Measurements from ENCODE around the gene LCORL.

The LCORL gene

GRCh38 chr4:17995165-17995564 is 26.4 kb downstream of the LCORL start:
- Histone ChIP-seq H3K4me3 (ENCODE audit: low read depth, low read length) (no peak overlapping the region), H4K8ac (ENCODE audit: low read depth, low read length) (no peak overlapping the region), H4K91ac (ENCODE audit: low read depth, low read length) (no peak overlapping the region), H3K79me1 (ENCODE audit: low read length) (no peaks in the 10 kb centered on the region), H3K36me3 (ENCODE audit: control insufficient read depth in 1 of 2, insufficient read depth in 2 of 2, low read length in 2 of 2) (no peaks in the 10 kb centered on the region), H3K27me3 (ENCODE audit: insufficient read depth, low read length) (no peaks in the 10 kb centered on the region), H3K27ac (ENCODE audit: low read depth, low read length) (no peak overlapping the region), H3K4ac (ENCODE audit: low read depth, low read length) (no peak overlapping the region), H3K79me2 (ENCODE audit: control insufficient read depth, insufficient read depth, low read length, poor library complexity) (no peaks in the 10 kb centered on the region), H3K14ac (ENCODE audit: low read length) (no peak overlapping the region), H2BK5ac (ENCODE audit: low read depth, low read length, poor library complexity) (no peak overlapping the region), H3K9ac (ENCODE audit: low read length) (no peak overlapping the region), H3K9me3 (ENCODE audit: insufficient read depth, low read depth, low read length) (no peaks in the 10 kb centered on the region), H2BK120ac (ENCODE audit: insufficient read depth, low read length, poor library complexity) (no peak overlapping the region), H3K23ac (ENCODE audit: low read length) (no peak overlapping the region), H2AFZ (ENCODE audit: insufficient read depth, low read length, poor library complexity) (no peak overlapping the region), H3K4me1 (ENCODE audit: control insufficient read depth in 1 of 2, insufficient read depth in 2 of 2, low read length in 2 of 2) (no peaks in the 10 kb centered on the region), H2BK12ac (ENCODE audit: low read length) (no peak overlapping the region), H3K18ac (ENCODE audit: low read length) (no peak overlapping the region), H3K4me2 (ENCODE audit: low read length) (no peak overlapping the region), H2AK5ac (ENCODE audit: low read length) (no peak overlapping the region), H4K12ac (ENCODE audit: low read depth, low read length) (no peak overlapping the region)
- WGBS (ENCODE audit: extremely low coverage, insufficient coverage, insufficient read length): no CpG with 5 or more reads among the region's 2 CpGs
- DNase-seq: no peak

- Histone ChIP-seq H3K4me3 (ENCODE audit: low read depth, low read length) (no peak overlapping the region), H3K36me3 (ENCODE audit: control insufficient read depth in 1 of 2, insufficient read depth in 2 of 2, low read length in 2 of 2) (peaks cover 0 to 2% of the 10 kb centered on the region in 2 experiments), H4K8ac (ENCODE audit: low read depth, low read length) (no peak overlapping the region), H4K12ac (ENCODE audit: low read depth, low read length) (no peak overlapping the region), H3K4me2 (ENCODE audit: low read length) (no peak overlapping the region), H2BK120ac (ENCODE audit: insufficient read depth, low read length, poor library complexity) (no peak overlapping the region), H2AK5ac (ENCODE audit: low read length) (no peak overlapping the region), H2BK5ac (ENCODE audit: low read depth, low read length, poor library complexity) (no peak overlapping the region), H3K18ac (ENCODE audit: low read length) (no peak overlapping the region), H2BK12ac (ENCODE audit: low read length) (no peak overlapping the region), H2AFZ (ENCODE audit: insufficient read depth, low read length, poor library complexity) (no peak overlapping the region), H3K14ac (ENCODE audit: low read length) (no peak overlapping the region), H3K9ac (ENCODE audit: low read length) (no peak overlapping the region), H3K4ac (ENCODE audit: low read depth, low read length) (no peak overlapping the region), H3K79me2 (ENCODE audit: control insufficient read depth, insufficient read depth, low read length, poor library complexity) (no peaks in the 10 kb centered on the region), H3K4me1 (ENCODE audit: control insufficient read depth in 1 of 2, insufficient read depth in 2 of 2, low read length in 2 of 2) (no peaks in the 10 kb centered on the region), H4K91ac (ENCODE audit: low read depth, low read length) (no peak overlapping the region), H3K27ac (ENCODE audit: low read depth, low read length) (no peak overlapping the region), H3K27me3 (ENCODE audit: insufficient read depth, low read length) (no peaks in the 10 kb centered on the region), H3K79me1 (ENCODE audit: low read length) (no peaks in the 10 kb centered on the region), H3K23ac (ENCODE audit: low read length) (no peak overlapping the region), H3K9me3 (ENCODE audit: insufficient read depth, low read depth, low read length) (no peaks in the 10 kb centered on the region)
- WGBS (ENCODE audit: extremely low coverage, insufficient coverage, insufficient read length): no CpG with 5 or more reads among the region's 2 CpGs
- DNase-seq: no peak
Observed at GRCh38 chr4:17985832-17986231, 35.7 kb downstream of the LCORL start.

- Histone ChIP-seq H3K36me3 (ENCODE audit: control insufficient read depth in 1 of 2, insufficient read depth in 2 of 2, low read length in 2 of 2) (no peaks in the 10 kb centered on the region), H3K79me1 (ENCODE audit: low read length) (no peaks in the 10 kb centered on the region), H3K27me3 (ENCODE audit: insufficient read depth, low read length) (no peaks in the 10 kb centered on the region), H4K12ac (ENCODE audit: low read depth, low read length) (no peak overlapping the region), H3K14ac (ENCODE audit: low read length) (no peak overlapping the region), H2AFZ (ENCODE audit: insufficient read depth, low read length, poor library complexity) (no peak overlapping the region), H3K18ac (ENCODE audit: low read length) (no peak overlapping the region), H3K4me3 (ENCODE audit: low read depth, low read length) (no peak overlapping the region), H2BK5ac (ENCODE audit: low read depth, low read length, poor library complexity) (no peak overlapping the region), H3K9me3 (ENCODE audit: insufficient read depth, low read depth, low read length) (no peaks in the 10 kb centered on the region), H3K4me2 (ENCODE audit: low read length) (no peak overlapping the region), H4K91ac (ENCODE audit: low read depth, low read length) (no peak overlapping the region), H3K4ac (ENCODE audit: low read depth, low read length) (no peak overlapping the region), H3K27ac (ENCODE audit: low read depth, low read length) (no peak overlapping the region), H2AK5ac (ENCODE audit: low read length) (no peak overlapping the region), H3K9ac (ENCODE audit: low read length) (no peak overlapping the region), H3K4me1 (ENCODE audit: control insufficient read depth in 1 of 2, insufficient read depth in 2 of 2, low read length in 2 of 2) (no peaks in the 10 kb centered on the region), H4K8ac (ENCODE audit: low read depth, low read length) (no peak overlapping the region), H2BK12ac (ENCODE audit: low read length) (no peak overlapping the region), H2BK120ac (ENCODE audit: insufficient read depth, low read length, poor library complexity) (no peak overlapping the region), H3K79me2 (ENCODE audit: control insufficient read depth, insufficient read depth, low read length, poor library complexity) (no peaks in the 10 kb centered on the region), H3K23ac (ENCODE audit: low read length) (no peak overlapping the region)
- DNase-seq: peak in 1 of 2 donors; percentile 10
- no CpG with 5 or more reads among the region's 1 CpG for WGBS (ENCODE audit: extremely low coverage, insufficient coverage, insufficient read length)
Observed at GRCh38 chr4:17981063-17981462, 40.5 kb downstream of the LCORL start.

- H3K4me1 ChIP-seq (ENCODE audit: control insufficient read depth in 1 of 2, insufficient read depth in 2 of 2, low read length in 2 of 2): no peaks in the 10 kb centered on the region
- no peaks in the 10 kb centered on the region for H3K27me3 ChIP-seq (ENCODE audit: insufficient read depth, low read length)
- no peak overlapping the region for H2AFZ ChIP-seq (ENCODE audit: insufficient read depth, low read length, poor library complexity)
- H3K4me2 ChIP-seq (ENCODE audit: low read length): no peak overlapping the region
- H4K12ac ChIP-seq (ENCODE audit: low read depth, low read length): no peak overlapping the region
- no peaks in the 10 kb centered on the region for H3K9me3 ChIP-seq (ENCODE audit: insufficient read depth, low read depth, low read length)
- no peak overlapping the region for H4K8ac ChIP-seq (ENCODE audit: low read depth, low read length)
- no peak overlapping the region for H2BK12ac ChIP-seq (ENCODE audit: low read length)
- no peak overlapping the region for H3K14ac ChIP-seq (ENCODE audit: low read length)
- H4K91ac ChIP-seq (ENCODE audit: low read depth, low read length): no peak overlapping the region
- no peak overlapping the region for H3K27ac ChIP-seq (ENCODE audit: low read depth, low read length)
- no peak overlapping the region for H3K4me3 ChIP-seq (ENCODE audit: low read depth, low read length)
- no peak overlapping the region for H3K23ac ChIP-seq (ENCODE audit: low read length)
- no peak overlapping the region for H3K18ac ChIP-seq (ENCODE audit: low read length)
- H2BK5ac ChIP-seq (ENCODE audit: low read depth, low read length, poor library complexity): no peak overlapping the region
- no peaks in the 10 kb centered on the region for H3K36me3 ChIP-seq (ENCODE audit: control insufficient read depth in 1 of 2, insufficient read depth in 2 of 2, low read length in 2 of 2)
- no peak overlapping the region for H3K4ac ChIP-seq (ENCODE audit: low read depth, low read length)
- no peak overlapping the region for H3K9ac ChIP-seq (ENCODE audit: low read length)
- no peaks in the 10 kb centered on the region for H3K79me1 ChIP-seq (ENCODE audit: low read length)
- no peak overlapping the region for H2AK5ac ChIP-seq (ENCODE audit: low read length)
- DNase-seq: no peak
- no peaks in the 10 kb centered on the region for H3K79me2 ChIP-seq (ENCODE audit: control insufficient read depth, insufficient read depth, low read length, poor library complexity)
- no peak overlapping the region for H2BK120ac ChIP-seq (ENCODE audit: insufficient read depth, low read length, poor library complexity)
Observed at GRCh38 chr4:17968721-17969120, 52.8 kb downstream of the LCORL start.

Measured in trophoblast cell (in vitro differentiated cells and primary cell).